Measurements from ENCODE around the gene ABR. TPM values are rescaled to one million over a fixed set of nuclear protein-coding genes. Genes with fewer than 3 reads are reported as not detected.

ABR gene
- total RNA-seq, 4 donors from 2014 or later: 35.4 to 192 (median 138) TPM

- DNase-seq: peak; percentile 82 to 90
- intact Hi-C loops (cut with DNase I; ENCODE audit: low total_unique reads): loop anchor here (2.0 kb wide), 1 partner anchor 64 kb away; no protein-coding TSS in a partner anchor
- peak overlapping the region in 1 of 2 donors; percentile 14 for H3K4me3 ChIP-seq
These were observed 7.4 kb upstream of the ABR start for GRCh38 chr17:1186923-1187771.

DNA sequence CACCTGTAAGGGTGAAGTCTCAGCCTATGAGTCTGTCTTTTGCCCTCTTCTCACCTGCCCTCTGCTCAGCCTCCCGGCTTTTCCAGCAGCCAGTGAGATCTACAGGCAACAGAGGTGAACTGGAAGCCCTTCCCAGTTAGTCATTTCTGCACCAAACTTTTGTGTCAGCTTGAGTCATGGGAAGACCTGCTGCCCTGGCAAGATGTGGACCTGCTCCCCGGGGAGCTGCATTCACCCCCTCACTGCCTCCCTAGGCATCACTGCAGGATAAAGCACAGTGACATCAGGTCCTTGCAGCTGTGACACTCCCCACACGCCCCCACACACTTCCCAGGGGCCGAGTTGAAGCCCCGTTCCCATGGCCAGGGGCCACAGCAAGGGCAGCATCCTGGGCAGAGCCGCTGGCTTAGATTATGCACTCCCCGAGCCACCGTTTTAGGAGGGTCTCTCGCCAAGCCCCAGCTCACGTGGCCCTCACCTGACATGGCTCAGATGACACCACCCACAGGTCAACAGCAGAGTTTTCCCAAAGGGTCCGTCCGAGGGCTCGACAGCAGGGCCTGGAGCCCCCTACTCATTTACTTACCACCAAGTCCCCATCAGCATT, 6.5 kb upstream of the ABR start:
- intact Hi-C loops (cut with DNase I; ENCODE audit: low total_unique reads): loop anchor here (2.0 kb wide), 1 partner anchor 64 kb away; no protein-coding TSS in a partner anchor
- Histone ChIP-seq H3K36me3 (no peaks in the 10 kb centered on the region), H3K4me1 (no peaks in the 10 kb centered on the region), H3K4me3 (no peak overlapping the region), H3K27ac (peak overlapping the region; percentile 70 to 77), H3K27me3 (no peaks in the 10 kb centered on the region), H3K9me3 (no peaks in the 10 kb centered on the region)
- DNase-seq: peak in 1 of 2 donors; percentile 35
- TF ChIP-seq CTCF (IDR thresholded peaks at IDR 0.05) (no peak), POLR2A (IDR thresholded peaks at IDR 0.05) (no peak)

More at GRCh38 chr17:1186923-1187771, 7.4 kb upstream of the ABR start:
- no peaks in the 10 kb centered on the region for H3K36me3 ChIP-seq
- peak overlapping the region; percentile 70 to 77 for H3K27ac ChIP-seq
- TF ChIP-seq CTCF (IDR thresholded peaks at IDR 0.05) (peak; percentile 95 to 99 (median 98)), POLR2A (IDR thresholded peaks at IDR 0.05) (peak in 1 of 2 donors; percentile 34)
- no peaks in the 10 kb centered on the region for H3K4me1 ChIP-seq
- no peaks in the 10 kb centered on the region for H3K27me3 ChIP-seq
- no peaks in the 10 kb centered on the region for H3K9me3 ChIP-seq

- intact Hi-C loops (cut with DNase I; ENCODE audit: low total_unique reads): no loop called here
- no peak overlapping the region for H3K4me3 ChIP-seq
These were observed 3.5 kb upstream of the ABR start for GRCh38 chr17:1183171-1183873.

GRCh38 chr17:1182811-1183170, 3.0 kb upstream of the ABR start:
- intact Hi-C loops (cut with DNase I; ENCODE audit: low total_unique reads): no loop called here
- Histone ChIP-seq H3K4me1 (peaks cover 0 to 6% of the 10 kb centered on the region in 2 donors), H3K36me3 (no peaks in the 10 kb centered on the region), H3K27me3 (no peaks in the 10 kb centered on the region), H3K27ac (no peak overlapping the region), H3K4me3 (no peak overlapping the region), H3K9me3 (no peaks in the 10 kb centered on the region)
- no peak for DNase-seq
- TF ChIP-seq CTCF (IDR thresholded peaks at IDR 0.05) (no peak), POLR2A (IDR thresholded peaks at IDR 0.05) (no peak)

More at GRCh38 chr17:1183171-1183873, 3.5 kb upstream of the ABR start:
- Histone ChIP-seq H3K27ac (no peak overlapping the region), H3K36me3 (no peaks in the 10 kb centered on the region), H3K4me1 (peaks cover 0 to 6% of the 10 kb centered on the region in 2 donors), H3K27me3 (no peaks in the 10 kb centered on the region), H3K9me3 (no peaks in the 10 kb centered on the region)
- TF ChIP-seq CTCF (IDR thresholded peaks at IDR 0.05): no peak
- DNase-seq: no peak
